Measurements from ENCODE around the gene SNAI3. TPM values are rescaled to one million over a fixed set of nuclear protein-coding genes. Genes with fewer than 3 reads are reported as not detected.

Gene SNAI3
- total and polyA plus RNA-seq, 9 of the 15 experiments (the other 6 are each of a cell fraction or from before 2014, with no cell fraction given), result 0.04 to 4.1 (median 0.80) TPM; not detected in 1

DNA sequence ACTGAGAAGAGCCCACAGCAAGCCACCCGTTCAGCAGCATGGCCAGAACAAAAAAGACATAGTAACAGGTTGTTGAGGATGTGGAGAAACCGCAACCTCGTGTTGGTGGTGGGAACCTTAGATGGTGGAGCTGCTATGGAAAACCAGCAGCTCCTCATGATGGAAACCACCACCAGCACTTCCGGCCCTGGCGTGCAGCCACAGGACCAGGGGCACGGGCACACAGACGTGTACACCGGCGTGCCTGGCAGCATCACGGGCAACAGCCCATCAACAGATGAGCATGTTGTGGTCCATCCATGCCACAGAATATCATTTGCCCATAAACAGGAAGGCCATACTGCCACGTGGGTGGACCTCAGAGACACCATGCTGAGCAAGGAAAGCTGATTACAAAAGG, 31.9 kb upstream of the SNAI3 start:
- no peak overlapping the region for H2AFZ ChIP-seq (ENCODE audit: low read depth, low read length)
- BruUV-seq (replicated peaks), result no TSS peak
- H3K27ac ChIP-seq (ENCODE audit: extremely low read depth, low read depth, low read length), result no peak overlapping the region
- 89% methylated on average over 11 of the region's 11 CpGs for WGBS (ENCODE audit: insufficient coverage, low coverage, missing lambda C conversion rate)
- H3K9me3 ChIP-seq (replicated peaks; ENCODE audit: control insufficient read depth, insufficient read depth, low read depth, low read length), result 0 out of 2 replicates have a peak, but pooled peaks cover 2% of the 10 kb centered on the region
- peaks cover 6% of the 10 kb centered on the region; the same call in 1 of the 2 replicates for H4K20me1 ChIP-seq (replicated peaks; ENCODE audit: control insufficient read depth, insufficient read depth, low read length)
- H3K4me1 ChIP-seq (replicated peaks in 1 of 2; ENCODE audit: control insufficient read depth in 2 of 2, insufficient read depth in 2 of 2, low read length in 2 of 2), result peaks cover 0 to 62% of the 10 kb centered on the region in 2 experiments; a peak in 1 of 5 replicates
- no peaks in the 10 kb centered on the region; the same call in 2 of the 3 replicates for H3K79me2 ChIP-seq (ENCODE audit: control insufficient read depth, insufficient read depth, low read length)
- H3K27me3 ChIP-seq (ENCODE audit: control insufficient read depth in 2 of 2, insufficient read depth in 2 of 2, low read length in 2 of 2), result no peaks in the 10 kb centered on the region; a peak in 1 of 5 replicates
- POLR2A ChIA-PET, result interaction anchor here (1.3 kb wide), 1 partner anchor 19 kb away, joined by 3 read pairs; no protein-coding TSS in a partner anchor
- peaks cover 3% of the 10 kb centered on the region for H3K9me1 ChIP-seq (ENCODE audit: control insufficient read depth, insufficient read depth, low read length)
- in situ Hi-C loops (cut with MboI) (no loop called here), intact Hi-C loops (cut with micrococcal nuclease) (no loop called here)
- CTCF ChIA-PET (ENCODE audit: low intra/inter-chr PET ratio), result no interaction called here
- H3K36me3 ChIP-seq (ENCODE audit: control insufficient read depth, insufficient read depth, low read length), result peaks cover 100% of the 10 kb centered on the region
- no peak overlapping the region for H3K4me3 ChIP-seq
- DNase-seq (ENCODE audit: extremely low read depth in 1 of 4, low spot score in 3 of 4) (no peak), FAIRE-seq (peak; percentile 57), ATAC-seq (no peak)
- no peak overlapping the region for H3K4me2 ChIP-seq (ENCODE audit: insufficient read depth, low read length)
- no peak overlapping the region for H3K9ac ChIP-seq (ENCODE audit: insufficient read depth in 1 of 2, low read depth in 2 of 2, low read length in 2 of 2)
- TF ChIP-seq POLR2A (conservative IDR thresholded peaks at IDR 0.05), result 0 out of 2 replicates have a peak, but pooled peaks have one; percentile 50
- TF ChIP-seq, protein P1, sequence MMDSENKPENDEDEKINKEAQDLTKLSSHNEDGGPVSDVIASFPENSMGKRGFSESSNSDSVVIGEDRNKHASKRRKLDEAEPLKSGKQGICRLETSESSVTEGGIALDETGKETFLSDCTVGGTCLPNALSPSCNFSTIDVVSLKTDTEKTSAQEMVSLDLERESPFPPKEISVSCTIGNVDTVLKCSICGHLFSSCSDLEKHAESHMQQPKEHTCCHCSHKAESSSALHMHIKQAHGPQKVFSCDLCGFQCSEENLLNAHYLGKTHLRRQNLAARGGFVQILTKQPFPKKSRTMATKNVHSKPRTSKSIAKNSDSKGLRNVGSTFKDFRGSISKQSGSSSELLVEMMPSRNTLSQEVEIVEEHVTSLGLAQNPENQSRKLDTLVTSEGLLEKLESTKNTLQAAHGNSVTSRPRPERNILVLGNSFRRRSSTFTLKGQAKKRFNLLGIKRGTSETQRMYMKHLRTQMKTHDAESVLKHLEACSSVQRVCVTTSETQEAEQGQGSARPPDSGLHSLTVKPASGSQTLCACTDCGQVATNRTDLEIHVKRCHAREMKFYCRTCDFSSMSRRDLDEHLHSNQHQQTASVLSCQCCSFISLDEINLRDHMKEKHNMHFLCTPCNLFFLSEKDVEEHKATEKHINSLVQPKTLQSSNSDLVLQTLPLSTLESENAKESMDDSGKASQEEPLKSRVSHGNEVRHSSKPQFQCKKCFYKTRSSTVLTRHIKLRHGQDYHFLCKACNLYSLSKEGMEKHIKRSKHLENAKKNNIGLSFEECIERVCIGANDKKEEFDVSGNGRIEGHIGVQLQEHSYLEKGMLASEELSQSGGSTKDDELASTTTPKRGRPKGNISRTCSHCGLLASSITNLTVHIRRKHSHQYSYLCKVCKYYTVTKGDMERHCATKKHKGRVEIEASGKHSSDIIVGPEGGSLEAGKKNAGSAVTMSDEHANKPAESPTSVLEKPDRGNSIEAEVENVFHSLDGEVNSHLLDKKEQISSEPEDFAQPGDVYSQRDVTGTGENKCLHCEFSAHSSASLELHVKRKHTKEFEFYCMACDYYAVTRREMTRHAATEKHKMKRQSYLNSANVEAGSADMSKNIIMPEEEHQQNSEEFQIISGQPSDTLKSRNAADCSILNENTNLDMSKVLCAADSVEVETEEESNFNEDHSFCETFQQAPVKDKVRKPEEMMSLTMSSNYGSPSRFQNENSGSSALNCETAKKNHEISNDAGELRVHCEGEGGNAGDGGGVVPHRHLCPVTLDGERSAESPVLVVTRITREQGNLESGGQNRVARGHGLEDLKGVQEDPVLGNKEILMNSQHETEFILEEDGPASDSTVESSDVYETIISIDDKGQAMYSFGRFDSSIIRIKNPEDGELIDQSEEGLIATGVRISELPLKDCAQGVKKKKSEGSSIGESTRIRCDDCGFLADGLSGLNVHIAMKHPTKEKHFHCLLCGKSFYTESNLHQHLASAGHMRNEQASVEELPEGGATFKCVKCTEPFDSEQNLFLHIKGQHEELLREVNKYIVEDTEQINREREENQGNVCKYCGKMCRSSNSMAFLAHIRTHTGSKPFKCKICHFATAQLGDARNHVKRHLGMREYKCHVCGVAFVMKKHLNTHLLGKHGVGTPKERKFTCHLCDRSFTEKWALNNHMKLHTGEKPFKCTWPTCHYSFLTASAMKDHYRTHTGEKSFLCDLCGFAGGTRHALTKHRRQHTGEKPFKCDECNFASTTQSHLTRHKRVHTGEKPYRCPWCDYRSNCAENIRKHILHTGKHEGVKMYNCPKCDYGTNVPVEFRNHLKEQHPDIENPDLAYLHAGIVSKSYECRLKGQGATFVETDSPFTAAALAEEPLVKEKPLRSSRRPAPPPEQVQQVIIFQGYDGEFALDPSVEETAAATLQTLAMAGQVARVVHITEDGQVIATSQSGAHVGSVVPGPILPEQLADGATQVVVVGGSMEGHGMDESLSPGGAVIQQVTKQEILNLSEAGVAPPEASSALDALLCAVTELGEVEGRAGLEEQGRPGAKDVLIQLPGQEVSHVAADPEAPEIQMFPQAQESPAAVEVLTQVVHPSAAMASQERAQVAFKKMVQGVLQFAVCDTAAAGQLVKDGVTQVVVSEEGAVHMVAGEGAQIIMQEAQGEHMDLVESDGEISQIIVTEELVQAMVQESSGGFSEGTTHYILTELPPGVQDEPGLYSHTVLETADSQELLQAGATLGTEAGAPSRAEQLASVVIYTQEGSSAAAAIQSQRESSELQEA (IDR thresholded peaks at IDR 0.05; ENCODE audit: low read depth), result no peak
- TF ChIP-seq, protein P2, sequence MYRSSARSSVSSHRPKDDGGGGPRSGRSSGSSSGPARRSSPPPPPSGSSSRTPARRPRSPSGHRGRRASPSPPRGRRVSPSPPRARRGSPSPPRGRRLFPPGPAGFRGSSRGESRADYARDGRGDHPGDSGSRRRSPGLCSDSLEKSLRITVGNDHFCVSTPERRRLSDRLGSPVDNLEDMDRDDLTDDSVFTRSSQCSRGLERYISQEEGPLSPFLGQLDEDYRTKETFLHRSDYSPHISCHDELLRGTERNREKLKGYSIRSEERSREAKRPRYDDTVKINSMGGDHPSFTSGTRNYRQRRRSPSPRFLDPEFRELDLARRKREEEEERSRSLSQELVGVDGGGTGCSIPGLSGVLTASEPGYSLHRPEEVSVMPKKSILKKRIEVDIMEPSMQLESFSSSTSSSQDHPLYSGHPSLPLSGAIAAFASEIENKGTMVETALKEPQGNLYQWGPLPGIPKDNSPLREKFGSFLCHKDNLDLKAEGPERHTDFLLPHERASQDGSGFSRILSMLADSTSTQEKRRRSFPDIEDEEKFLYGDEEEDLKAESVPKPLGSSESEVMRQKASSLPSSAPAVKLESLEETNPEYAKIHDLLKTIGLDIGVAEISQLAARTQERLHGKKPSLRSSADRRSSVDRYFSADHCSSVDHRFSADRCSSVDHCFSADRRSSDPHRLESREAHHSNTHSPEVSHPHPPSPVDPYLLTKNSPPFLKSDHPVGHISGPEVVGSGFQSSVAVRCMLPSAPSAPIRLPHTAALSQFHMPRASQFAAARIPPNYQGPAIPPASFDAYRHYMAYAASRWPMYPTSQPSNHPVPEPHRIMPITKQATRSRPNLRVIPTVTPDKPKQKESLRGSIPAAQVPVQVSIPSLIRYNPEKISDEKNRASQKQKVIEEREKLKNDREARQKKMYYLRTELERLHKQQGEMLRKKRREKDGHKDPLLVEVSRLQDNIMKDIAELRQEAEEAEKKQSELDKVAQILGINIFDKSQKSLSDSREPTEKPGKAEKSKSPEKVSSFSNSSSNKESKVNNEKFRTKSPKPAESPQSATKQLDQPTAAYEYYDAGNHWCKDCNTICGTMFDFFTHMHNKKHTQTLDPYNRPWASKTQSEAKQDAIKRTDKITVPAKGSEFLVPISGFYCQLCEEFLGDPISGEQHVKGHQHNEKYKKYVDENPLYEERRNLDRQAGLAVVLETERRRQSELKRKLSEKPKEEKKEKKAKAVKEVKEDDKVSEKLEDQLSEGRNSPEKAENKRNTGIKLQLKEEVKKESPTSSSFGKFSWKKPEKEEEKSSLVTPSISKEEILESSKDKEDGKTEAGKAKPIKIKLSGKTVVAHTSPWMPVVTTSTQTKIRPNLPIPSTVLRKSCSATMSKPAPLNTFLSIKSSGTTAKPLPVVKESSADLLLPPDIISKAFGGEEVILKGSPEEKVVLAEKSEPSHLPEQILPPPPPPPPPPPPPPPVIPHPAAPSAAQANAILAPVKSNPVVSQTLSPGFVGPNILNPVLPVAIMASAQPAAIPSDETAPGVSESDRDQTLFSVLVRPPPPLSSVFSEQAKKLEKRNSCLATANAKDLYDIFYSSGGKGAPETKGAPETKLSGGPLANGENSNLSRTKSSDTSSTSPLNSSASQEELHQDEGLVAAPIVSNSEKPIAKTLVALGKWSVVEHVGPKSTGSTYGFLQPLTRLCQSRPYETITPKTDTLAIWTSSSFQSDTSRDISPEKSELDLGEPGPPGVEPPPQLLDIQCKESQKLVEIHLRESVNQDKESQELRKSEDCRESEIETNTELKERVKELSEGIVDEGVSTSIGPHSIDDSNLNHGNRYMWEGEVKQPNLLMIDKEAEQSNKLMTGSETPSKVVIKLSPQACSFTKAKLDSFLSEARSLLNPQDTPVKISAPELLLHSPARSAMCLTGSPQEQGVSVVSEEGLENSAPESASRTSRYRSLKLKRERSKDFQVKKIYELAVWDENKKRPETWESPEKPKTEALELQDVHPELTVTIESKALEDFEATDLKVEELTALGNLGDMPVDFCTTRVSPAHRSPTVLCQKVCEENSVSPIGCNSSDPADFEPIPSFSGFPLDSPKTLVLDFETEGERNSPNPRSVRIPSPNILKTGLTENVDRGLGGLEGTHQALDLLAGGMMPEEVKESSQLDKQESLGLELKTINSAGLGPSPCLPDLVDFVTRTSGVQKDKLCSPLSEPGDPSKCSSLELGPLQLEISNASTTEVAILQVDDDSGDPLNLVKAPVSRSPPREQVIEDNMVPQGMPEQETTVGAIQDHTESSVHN (IDR thresholded peaks at IDR 0.05; ENCODE audit: borderline replicate concordance in 1 of 2, low read depth in 1 of 2), result no peak
- TF ChIP-seq POLR2AphosphoS2 (IDR thresholded peaks at IDR 0.05; ENCODE audit: low read length), result 0 out of 2 replicates have a peak, but pooled peaks have one; percentile 35

Measured in K562 (cell line).